ENCODE measurements around the gene NEK4. TPM values are rescaled to one million over a fixed set of nuclear protein-coding genes. Genes with fewer than 3 reads are reported as not detected.

NEK4 gene
- total and polyA plus RNA-seq, 2 donors (not counting 1 experiment from before 2014, with no cell fraction given) = 9.0 to 33.8 TPM

GRCh38 chr3:52782412-52783210 is 11.9 kb upstream of the NEK4 start:
- TF ChIP-seq, protein P1, sequence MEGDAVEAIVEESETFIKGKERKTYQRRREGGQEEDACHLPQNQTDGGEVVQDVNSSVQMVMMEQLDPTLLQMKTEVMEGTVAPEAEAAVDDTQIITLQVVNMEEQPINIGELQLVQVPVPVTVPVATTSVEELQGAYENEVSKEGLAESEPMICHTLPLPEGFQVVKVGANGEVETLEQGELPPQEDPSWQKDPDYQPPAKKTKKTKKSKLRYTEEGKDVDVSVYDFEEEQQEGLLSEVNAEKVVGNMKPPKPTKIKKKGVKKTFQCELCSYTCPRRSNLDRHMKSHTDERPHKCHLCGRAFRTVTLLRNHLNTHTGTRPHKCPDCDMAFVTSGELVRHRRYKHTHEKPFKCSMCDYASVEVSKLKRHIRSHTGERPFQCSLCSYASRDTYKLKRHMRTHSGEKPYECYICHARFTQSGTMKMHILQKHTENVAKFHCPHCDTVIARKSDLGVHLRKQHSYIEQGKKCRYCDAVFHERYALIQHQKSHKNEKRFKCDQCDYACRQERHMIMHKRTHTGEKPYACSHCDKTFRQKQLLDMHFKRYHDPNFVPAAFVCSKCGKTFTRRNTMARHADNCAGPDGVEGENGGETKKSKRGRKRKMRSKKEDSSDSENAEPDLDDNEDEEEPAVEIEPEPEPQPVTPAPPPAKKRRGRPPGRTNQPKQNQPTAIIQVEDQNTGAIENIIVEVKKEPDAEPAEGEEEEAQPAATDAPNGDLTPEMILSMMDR (IDR thresholded peaks at IDR 0.05) = no peak
- TF ChIP-seq EZH2 (IDR thresholded peaks at IDR 0.05; ENCODE audit: borderline replicate concordance, insufficient read depth, low read depth, low read length, poor library complexity, severe bottlenecking) = no peak
- intact Hi-C loops (cut with micrococcal nuclease) = no loop called here
- CTCF ChIA-PET = no interaction called here
- H3K27ac ChIP-seq (ENCODE audit: low read length in 2 of 2) = no peak overlapping the region
- no peak overlapping the region for H2AFZ ChIP-seq (ENCODE audit: insufficient read depth, low read depth, low read length, poor library complexity, severe bottlenecking)
- no peak overlapping the region for H3K9ac ChIP-seq (ENCODE audit: low read length)
- Mint-ChIP-seq H3K27me3 (peaks cover 4% of the 10 kb centered on the region), H3K4me3 (no peak overlapping the region), H3K9me3 (ENCODE audit: insufficient read depth) (no peaks in the 10 kb centered on the region), H3K4me1 (peaks cover 14% of the 10 kb centered on the region), H3K27ac (peak overlapping the region; percentile 10)
- POLR2A ChIA-PET = no interaction called here
- H3K4me1 ChIP-seq (ENCODE audit: control insufficient read depth in 2 of 2, insufficient read depth in 2 of 2, low read length in 2 of 2) = peaks cover 14 to 19% of the 10 kb centered on the region in 2 donors
- H3K79me2 ChIP-seq (ENCODE audit: control insufficient read depth, insufficient read depth, low read length) = no peaks in the 10 kb centered on the region
- H3K4me2 ChIP-seq (replicated peaks; ENCODE audit: low read depth, low read length, poor library complexity, severe bottlenecking) = no peak overlapping the region
- H3K27me3 ChIP-seq (replicated peaks in 1 of 4; ENCODE audit: control extremely low read depth in 1 of 4, control insufficient read depth in 3 of 4, insufficient read depth in 4 of 4, low read length in 3 of 4) = no peaks in the 10 kb centered on the region
- DNase-seq (no peak), ATAC-seq (ENCODE audit: low read depth) (no peak)
- no peaks in the 10 kb centered on the region for H4K20me1 ChIP-seq (ENCODE audit: control insufficient read depth, insufficient read depth, low read length, poor library complexity, severe bottlenecking)
- no peak overlapping the region for H3K4me3 ChIP-seq (ENCODE audit: control extremely low read depth in 1 of 5, extremely low read depth in 1 of 5, insufficient read depth in 1 of 5, low read depth in 2 of 5, low read length in 4 of 5)
- no peaks in the 10 kb centered on the region for H3K36me3 ChIP-seq (replicated peaks in 1 of 2; ENCODE audit: control extremely low read depth in 1 of 2, control insufficient read depth in 1 of 2, extremely low read depth in 1 of 2, insufficient read depth in 2 of 2, low read length in 1 of 2)
- H3K9me3 ChIP-seq (ENCODE audit: control extremely low read depth in 1 of 3, control insufficient read depth in 2 of 3, insufficient read depth in 1 of 3, low read length in 2 of 3) = no peaks in the 10 kb centered on the region
- WGBS (ENCODE audit: insufficient coverage) = 78% methylated on average over 7 of the region's 12 CpGs

GRCh38 chr3:52781741-52782140 is 11.0 kb upstream of the NEK4 start:
- no peak overlapping the region for H3K4me3 Mint-ChIP-seq
- no peak for DNase-seq
- ChIA-PET POLR2A (no interaction called here), CTCF (no interaction called here)
- Histone ChIP-seq H3K27ac (ENCODE audit: low read length in 2 of 2) (no peak overlapping the region), H3K9me3 (ENCODE audit: control extremely low read depth in 1 of 3, control insufficient read depth in 2 of 3, insufficient read depth in 1 of 3, low read length in 2 of 3) (no peaks in the 10 kb centered on the region), H3K4me3 (ENCODE audit: control extremely low read depth in 1 of 5, extremely low read depth in 1 of 5, insufficient read depth in 1 of 5, low read depth in 2 of 5, low read length in 4 of 5) (no peak overlapping the region), H3K4me2 (replicated peaks; ENCODE audit: low read depth, low read length, poor library complexity, severe bottlenecking) (no peak overlapping the region), H3K36me3 (replicated peaks in 1 of 2; ENCODE audit: control extremely low read depth in 1 of 2, control insufficient read depth in 1 of 2, extremely low read depth in 1 of 2, insufficient read depth in 2 of 2, low read length in 1 of 2) (no peaks in the 10 kb centered on the region), H2AFZ (ENCODE audit: insufficient read depth, low read depth, low read length, poor library complexity, severe bottlenecking) (no peak overlapping the region), H3K9ac (ENCODE audit: low read length) (no peak overlapping the region), H3K4me1 (ENCODE audit: control insufficient read depth in 2 of 2, insufficient read depth in 2 of 2, low read length in 2 of 2) (peaks cover 14 to 19% of the 10 kb centered on the region in 2 donors), H4K20me1 (ENCODE audit: control insufficient read depth, insufficient read depth, low read length, poor library complexity, severe bottlenecking) (no peaks in the 10 kb centered on the region), H3K27me3 (replicated peaks in 1 of 4; ENCODE audit: control extremely low read depth in 1 of 4, control insufficient read depth in 3 of 4, insufficient read depth in 4 of 4, low read length in 3 of 4) (no peaks in the 10 kb centered on the region), H3K79me2 (ENCODE audit: control insufficient read depth, insufficient read depth, low read length) (no peaks in the 10 kb centered on the region)
- H3K4me1 Mint-ChIP-seq = peaks cover 14% of the 10 kb centered on the region
- 53% methylated on average over 9 of the region's 13 CpGs for WGBS (ENCODE audit: insufficient coverage)
- ATAC-seq (ENCODE audit: low read depth) = no peak
- intact Hi-C loops (cut with micrococcal nuclease) = no loop called here
- TF ChIP-seq, protein P1 (IDR thresholded peaks at IDR 0.05) = no peak
- TF ChIP-seq EZH2 (IDR thresholded peaks at IDR 0.05; ENCODE audit: borderline replicate concordance, insufficient read depth, low read depth, low read length, poor library complexity, severe bottlenecking) = no peak
- no peaks in the 10 kb centered on the region for H3K9me3 Mint-ChIP-seq (ENCODE audit: insufficient read depth)
- H3K27me3 Mint-ChIP-seq = peaks cover 4% of the 10 kb centered on the region
- peak overlapping the region; percentile 6 for H3K27ac Mint-ChIP-seq

All from B cell (primary cell).